Thoracic aorta endothelial cell (primary cell): Measurements from ENCODE around the gene SPATC1L. TPM values are rescaled to one million over a fixed set of nuclear protein-coding genes. Genes with fewer than 3 reads are reported as not detected.

ENCODE experiments used
- total RNA-seq: library from RNA; depleted of rRNA; stranded (reverse); fragments of >200 nt; gene quantifications from 2 replicates; pipeline ENCODE4 v1.2.3, GENCODE V29; 2012

The SPATC1L gene
- 6.7 and 8.5 TPM in 2 replicates for total RNA-seq

DNA sequence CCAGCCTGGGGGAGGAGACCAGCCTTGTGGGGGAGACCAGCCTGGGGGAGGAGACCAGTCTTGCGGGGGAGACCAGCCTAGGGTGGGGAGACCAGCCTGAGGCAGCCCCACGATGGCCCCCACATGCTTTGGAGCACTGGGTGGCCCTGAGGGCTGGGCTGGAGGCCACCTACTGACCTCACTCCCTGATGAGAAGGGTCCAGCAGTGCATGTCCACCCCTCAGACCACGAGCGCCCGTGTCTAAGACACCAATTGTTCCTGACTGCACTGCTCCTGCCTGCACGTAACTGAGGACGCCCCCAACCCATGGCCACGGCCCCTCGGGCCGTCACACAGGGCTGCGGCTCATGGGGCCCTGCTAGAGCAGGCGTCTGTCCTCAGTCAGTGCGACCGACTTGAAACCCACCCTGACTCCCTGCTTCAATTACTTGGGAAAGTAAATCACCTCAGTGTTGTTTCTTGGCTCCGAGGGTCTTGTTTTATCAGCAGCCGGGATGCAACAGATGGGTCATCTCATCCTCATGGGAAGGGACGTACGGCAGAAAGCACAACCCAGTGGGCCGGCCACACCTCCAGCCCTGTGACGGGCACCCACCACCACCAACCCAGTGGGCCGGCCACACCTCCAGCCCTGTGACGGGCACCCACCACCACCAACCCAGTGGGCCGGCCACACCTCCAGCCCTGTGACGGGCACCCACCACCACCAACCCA is at the start of gene SPATC1L:
Gene SPATC1L, minus strand, starts transcription at position 550 of the 715 bp plus-strand sequence. CDS start 1,643 bp downstream, outside the sequence.

DNA sequence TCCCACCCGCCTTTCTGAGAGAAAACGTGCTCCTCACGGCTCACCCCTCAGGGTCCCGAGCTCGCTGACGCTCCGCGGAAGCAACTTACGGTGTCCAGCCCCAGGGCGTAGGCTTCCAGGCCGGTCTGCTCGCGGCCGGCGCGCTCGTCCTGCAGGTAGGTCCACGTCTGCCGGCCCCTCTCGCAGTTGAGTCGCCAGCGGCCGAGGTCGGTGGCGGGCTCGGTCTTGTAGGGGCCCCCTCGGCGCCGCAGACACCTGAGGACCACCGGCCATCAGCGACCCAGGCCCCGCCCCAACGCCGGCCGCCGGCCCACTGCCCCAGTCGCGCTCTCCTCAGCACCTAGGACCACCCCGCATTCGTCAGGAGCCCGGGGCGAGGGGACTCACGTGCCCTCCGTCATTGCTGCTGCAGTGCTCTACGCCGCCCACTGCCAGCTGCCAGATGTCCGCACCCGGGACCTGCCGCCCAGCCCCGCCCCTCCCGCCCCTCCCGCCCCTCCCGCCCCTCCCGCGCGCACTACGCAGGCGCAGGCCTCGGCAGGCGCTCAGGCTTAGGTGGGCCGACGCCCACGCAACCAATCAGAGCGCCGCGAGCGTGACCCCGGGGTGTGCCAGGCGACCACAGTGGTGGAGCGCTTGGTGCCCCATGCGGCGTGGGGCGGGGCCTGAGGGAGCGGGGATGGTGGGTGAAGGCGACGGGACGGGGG is 44.2 kb upstream of the SPATC1L start, which contains the start of gene LSS:
Gene LSS, minus strand, starts transcription at position 430 of the 707 bp plus-strand sequence. Its CDS starts 29 bp downstream, at position 401.

DNA sequence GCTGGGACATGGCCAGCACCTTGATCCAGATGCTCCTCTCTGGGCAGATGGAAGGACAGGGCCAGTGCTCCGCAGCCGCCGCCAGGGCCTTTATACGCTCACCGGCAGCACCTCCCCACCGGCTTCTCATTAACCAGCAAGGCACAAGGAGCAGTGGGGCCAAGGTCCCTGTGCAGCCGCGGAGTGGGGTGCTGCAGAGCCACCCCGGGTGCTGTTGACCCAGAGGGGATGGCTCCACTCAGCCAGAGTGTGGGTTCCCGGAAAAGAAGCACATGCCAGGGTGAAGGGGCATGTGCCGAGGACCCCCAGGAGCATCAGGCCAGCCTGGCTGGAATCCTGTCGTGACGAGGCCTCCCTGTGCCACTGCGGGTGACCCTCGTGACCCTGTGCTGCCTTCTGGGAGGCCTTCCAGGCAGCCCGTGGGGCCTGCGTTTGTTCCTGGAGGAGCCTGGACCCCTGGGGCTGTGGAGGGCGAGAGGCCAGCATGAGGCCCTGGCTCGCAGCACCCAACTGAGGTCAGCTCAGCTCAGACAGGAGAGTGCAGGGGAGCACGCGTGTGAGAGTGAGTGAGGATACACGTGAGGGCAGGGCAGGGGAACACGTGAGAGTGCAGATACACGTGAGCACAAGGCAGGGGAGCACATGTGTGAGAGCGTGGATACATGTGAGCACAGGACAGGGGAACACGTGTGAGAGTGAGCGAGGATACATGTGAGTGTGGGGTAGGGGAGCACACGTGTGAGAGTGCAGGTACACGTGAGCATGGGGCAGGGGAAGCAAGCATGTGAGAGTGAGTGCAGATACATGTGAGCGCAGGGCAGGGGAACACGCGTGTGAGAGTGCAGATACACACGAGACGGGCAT is 28.5 kb downstream of the SPATC1L start, which contains the start of gene FTCD:
Gene FTCD, minus strand, starts transcription at position 66 of the 864 bp plus-strand sequence. Its CDS starts 56 bp downstream, at position 10.

Other genes starting within 250 kb of the SPATC1L start
- 10.8 and 19.0 TPM in 2 replicates for gene COL6A1, start 202.7 kb downstream of the SPATC1L start, total RNA-seq
- gene COL6A2, start 86.3 kb downstream of the SPATC1L start, total RNA-seq, result 0.50 and 0.80 TPM in 2 replicates
- not detected in 2 replicates for gene FTCD, start 28.9 kb downstream of the SPATC1L start, total RNA-seq
- 68.9 and 102 TPM in 2 replicates for gene LSS, start 44.3 kb upstream of the SPATC1L start, total RNA-seq
- gene MCM3AP, start 101.2 kb upstream of the SPATC1L start, total RNA-seq, result 84.2 and 107 TPM in 2 replicates
- gene YBEY, start 101.9 kb upstream of the SPATC1L start, total RNA-seq, result 7.6 and 11.6 TPM in 2 replicates
- 9.7 and 15.4 TPM in 2 replicates for gene C21orf58, start 139.4 kb upstream of the SPATC1L start, total RNA-seq
- 30.2 and 32.9 TPM in 2 replicates for gene PCNT, start 139.7 kb upstream of the SPATC1L start, total RNA-seq